Mesenchymal stem cell (in vitro differentiated cells and primary cell): ENCODE measurements around the gene RBFOX1.

Experiments used
- DNase-seq: peaks from one replicate; pipeline ENCODE4 v3.0.0-alpha.2; 2013
- H2AFZ ChIP-seq: one replicate; pipeline ENCODE4 v1.6.1; 2013; ENCODE audit warnings: low read depth, mild to moderate bottlenecking, control low read depth, inconsistent platforms, low read length, moderate library complexity
- H2AK5ac ChIP-seq: 2 replicates; pipeline ENCODE4 v1.6.1; 2013; ENCODE audit warnings: low read length, moderate library complexity, mild to moderate bottlenecking, inconsistent platforms; ENCODE audit not compliant: severe bottlenecking
- H2BK120ac ChIP-seq: one replicate; pipeline ENCODE4 v1.6.1; 2013; ENCODE audit warnings: low read depth, mild to moderate bottlenecking, inconsistent platforms, low read length, moderate library complexity
- H2BK12ac ChIP-seq, 2 experiments: one replicate each; pipeline ENCODE4 v1.6.1; 2013; ENCODE audit warnings: inconsistent platforms in 2 of 2, low read length in 2 of 2, mild to moderate bottlenecking in 2 of 2, moderate library complexity in 2 of 2, control low read depth in 1 of 2
- H2BK15ac ChIP-seq: one replicate; pipeline ENCODE4 v1.6.1; 2013; ENCODE audit warnings: mild to moderate bottlenecking, low read depth, inconsistent platforms; ENCODE audit not compliant: poor library complexity, severe bottlenecking
- H2BK5ac ChIP-seq: 2 replicates; pipeline ENCODE4 v1.6.1; 2013; ENCODE audit warnings: low read depth, mild to moderate bottlenecking, low read length, control low read depth, inconsistent platforms; ENCODE audit not compliant: poor library complexity, severe bottlenecking
- H3K14ac ChIP-seq, 2 experiments: one replicate each; pipeline ENCODE4 v1.6.1; 2013; ENCODE audit warnings: inconsistent platforms in 2 of 2, low read length in 2 of 2, control low read depth in 1 of 2, mild to moderate bottlenecking in 1 of 2, moderate library complexity in 1 of 2
- H3K18ac ChIP-seq, 2 experiments: one replicate each; pipeline ENCODE4 v1.6.1; 2013; ENCODE audit warnings: inconsistent platforms in 2 of 2, low read length in 2 of 2, control low read depth in 1 of 2, low read depth in 1 of 2, mild to moderate bottlenecking in 1 of 2
- H3K23ac ChIP-seq, 2 experiments: one replicate each; pipeline ENCODE4 v1.6.1; 2013; ENCODE audit warnings: inconsistent platforms in 2 of 2, low read length in 2 of 2, mild to moderate bottlenecking in 2 of 2, moderate library complexity in 2 of 2, control low read depth in 1 of 2
- H3K27ac ChIP-seq: 2 replicates; pipeline ENCODE4 v1.5.1; 2013; ENCODE audit warnings: mild to moderate bottlenecking, moderate library complexity, low read length, control low read depth, inconsistent platforms; ENCODE audit not compliant: poor library complexity, severe bottlenecking
- H3K27me3 ChIP-seq, 2 experiments: 2 replicates each; pipeline versions ENCODE4 v1.6.1 to v1.7.0; 2013; ENCODE audit warnings: low read length in 2 of 2, mild to moderate bottlenecking in 2 of 2, moderate library complexity in 2 of 2, control low read depth in 1 of 2, inconsistent platforms in 1 of 2; ENCODE audit not compliant: control insufficient read depth in 1 of 2, insufficient read depth in 1 of 2
- H3K36me3 ChIP-seq, 2 experiments: 2 replicates each; pipeline versions ENCODE4 v1.6.1 to v1.7.0; 2013; ENCODE audit warnings: low read length in 2 of 2, control low read depth in 1 of 2, inconsistent platforms in 1 of 2, low read depth in 1 of 2, mild to moderate bottlenecking in 1 of 2; ENCODE audit not compliant: insufficient read depth in 2 of 2, control insufficient read depth in 1 of 2
- H3K4ac ChIP-seq, 2 experiments: one replicate each; pipeline ENCODE4 v1.6.1; 2013; ENCODE audit warnings: inconsistent platforms in 2 of 2, low read length in 2 of 2, mild to moderate bottlenecking in 2 of 2, moderate library complexity in 2 of 2, control low read depth in 1 of 2, low read depth in 1 of 2
- H3K4me1 ChIP-seq: 2 replicates; pipeline ENCODE4 v1.6.1; 2013; ENCODE audit warnings: low read depth, low read length, control low read depth; ENCODE audit not compliant: control insufficient read depth, insufficient read depth
- H3K4me2 ChIP-seq: 2 replicates; pipeline ENCODE4 v1.6.1; 2013; ENCODE audit warnings: low read length, mild to moderate bottlenecking, inconsistent platforms; ENCODE audit not compliant: poor library complexity, severe bottlenecking
- H3K4me3 ChIP-seq, 2 experiments: 2 replicates each; pipeline versions ENCODE4 v1.5.1 to v1.7.0; 2013; ENCODE audit warnings: low read length in 2 of 2, mild to moderate bottlenecking in 2 of 2, control low read depth in 1 of 2, low read depth in 1 of 2; ENCODE audit not compliant: insufficient read depth in 1 of 2
- H3K79me1 ChIP-seq: replicated peaks from 2 replicates; pipeline ENCODE4 v1.6.1; 2013; ENCODE audit warnings: mild to moderate bottlenecking, control low read depth, low read length, inconsistent platforms; ENCODE audit not compliant: poor library complexity, severe bottlenecking
- H3K9ac ChIP-seq: 2 replicates; pipeline ENCODE4 v1.7.0; 2013; ENCODE audit warnings: mild to moderate bottlenecking, low read length, moderate library complexity
- H3K9me3 ChIP-seq: 2 replicates; pipeline ENCODE4 v1.7.0; 2013; ENCODE audit warnings: mild to moderate bottlenecking, low read length; ENCODE audit not compliant: control insufficient read depth
- H4K8ac ChIP-seq: one replicate; pipeline ENCODE4 v1.6.1; 2013; ENCODE audit warnings: inconsistent platforms, mild to moderate bottlenecking, low read length, moderate library complexity
- H4K91ac ChIP-seq: one replicate; pipeline ENCODE4 v1.6.1; 2013; ENCODE audit warnings: mild to moderate bottlenecking, low read length, inconsistent platforms
- WGBS: methylation state at CpG from one replicate; pipeline ENCODE4 v1.1.7; 2013; ENCODE audit warnings: mixed read lengths; 5-methylcytosine and 5-hydroxymethylcytosine counted together

RBFOX1 gene

DNA sequence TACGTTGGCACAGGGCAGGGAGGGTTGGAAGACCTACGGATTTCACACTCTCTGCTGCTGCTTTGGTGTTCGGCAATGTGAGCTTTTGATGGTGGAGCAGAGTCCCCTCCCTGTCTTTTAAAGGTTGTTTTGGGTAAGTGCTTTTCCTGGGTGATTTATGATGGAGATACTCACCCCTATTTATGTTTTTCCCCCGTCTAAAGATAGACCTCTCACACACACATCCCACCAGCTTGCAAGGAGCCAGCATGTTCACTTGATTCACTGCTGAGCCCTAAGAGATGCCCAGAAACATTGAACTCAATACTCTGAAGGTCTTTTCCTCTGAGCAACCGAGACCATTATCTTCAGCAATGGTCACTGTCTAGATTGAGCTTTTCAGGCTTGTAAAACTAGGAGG is 8.3 kb downstream of the RBFOX1 start:
- no peak for DNase-seq
- H3K4me2 ChIP-seq: no peak overlapping the region
- no peak overlapping the region for H2AFZ ChIP-seq
- H2BK120ac ChIP-seq: no peak overlapping the region
- H3K27ac ChIP-seq: no peak overlapping the region
- H3K18ac ChIP-seq: no peak overlapping the region
- no peaks in the 10 kb centered on the region for H3K4me1 ChIP-seq
- no peak overlapping the region for H3K4ac ChIP-seq
- H2AK5ac ChIP-seq: no peak overlapping the region
- no peak overlapping the region for H3K4me3 ChIP-seq
- H2BK5ac ChIP-seq: no peak overlapping the region
- H3K79me1 ChIP-seq: no peaks in the 10 kb centered on the region
- H3K23ac ChIP-seq: no peak overlapping the region
- no peak overlapping the region for H2BK15ac ChIP-seq
- H3K36me3 ChIP-seq: no peaks in the 10 kb centered on the region
- H2BK12ac ChIP-seq: no peak overlapping the region
- H3K14ac ChIP-seq: no peak overlapping the region
- H3K9ac ChIP-seq: no peak overlapping the region
- no peaks in the 10 kb centered on the region for H3K27me3 ChIP-seq
- no peaks in the 10 kb centered on the region for H3K9me3 ChIP-seq
- WGBS: 43% methylated on average over 2 of the region's 5 CpGs
- no peak overlapping the region for H4K91ac ChIP-seq
- no peak overlapping the region for H4K8ac ChIP-seq

DNA sequence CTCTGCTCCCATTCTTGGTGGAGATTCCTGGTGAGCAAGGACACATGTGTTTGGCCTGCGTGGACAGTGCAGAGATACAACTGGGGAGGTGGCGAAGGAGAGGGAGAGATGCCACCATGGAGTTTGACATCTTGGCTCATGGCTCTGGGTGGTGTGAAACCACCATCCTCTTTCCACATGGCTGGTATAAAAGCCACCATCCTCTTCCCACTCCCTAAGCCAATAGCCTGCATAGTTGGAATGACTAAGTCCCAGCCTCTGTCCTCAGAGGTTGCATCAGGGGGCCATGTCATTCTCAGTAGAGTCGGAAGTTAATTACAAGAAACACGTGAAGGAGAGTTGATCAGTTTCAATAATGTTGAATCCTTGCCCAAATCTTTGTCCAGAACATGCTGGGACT is 10.0 kb downstream of the RBFOX1 start:
- 77% methylated on average over 4 of the region's 4 CpGs for WGBS

DNA sequence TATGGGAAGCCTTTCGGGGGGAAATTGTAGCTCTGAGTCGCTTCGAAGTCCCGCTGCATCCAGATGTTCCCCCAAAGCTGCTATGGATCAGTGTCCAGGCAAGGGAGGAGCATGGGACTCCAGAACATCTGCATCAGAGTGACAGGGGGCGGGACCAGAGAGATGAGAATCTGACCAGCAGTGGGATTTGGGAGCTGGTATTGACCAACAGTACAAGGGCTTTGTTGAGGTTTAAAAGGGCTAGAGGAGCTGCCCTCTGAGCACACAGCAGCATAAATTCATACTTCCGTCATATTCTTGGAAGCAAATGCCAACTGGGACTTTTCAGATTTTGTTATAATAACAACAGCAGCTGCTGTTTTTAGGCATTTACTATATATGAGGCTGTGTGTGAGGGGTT is 10.6 kb downstream of the RBFOX1 start:
- Histone ChIP-seq H3K9me3 (peaks cover 8% of the 10 kb centered on the region), H3K36me3 (no peaks in the 10 kb centered on the region), H4K91ac (no peak overlapping the region), H3K4me3 (no peak overlapping the region), H2BK120ac (no peak overlapping the region), H2AK5ac (no peak overlapping the region), H3K4ac (no peak overlapping the region), H3K27ac (no peak overlapping the region), H2AFZ (no peak overlapping the region), H2BK15ac (no peak overlapping the region), H3K18ac (no peak overlapping the region), H2BK5ac (no peak overlapping the region), H3K4me1 (no peaks in the 10 kb centered on the region), H3K14ac (no peak overlapping the region), H3K79me1 (no peaks in the 10 kb centered on the region), H3K27me3 (no peaks in the 10 kb centered on the region), H4K8ac (no peak overlapping the region), H3K4me2 (no peak overlapping the region), H3K9ac (no peak overlapping the region), H2BK12ac (no peak overlapping the region), H3K23ac (no peak overlapping the region)
- no peak for DNase-seq
- WGBS: 86% methylated on average over 6 of the region's 6 CpGs

More for the DNA sequence above, 10.0 kb downstream of the RBFOX1 start:
- no peak overlapping the region for H3K27ac ChIP-seq
- H3K4me1 ChIP-seq: no peaks in the 10 kb centered on the region
- no peak overlapping the region for H2BK120ac ChIP-seq
- no peak overlapping the region for H2BK12ac ChIP-seq
- no peak overlapping the region for H3K9ac ChIP-seq
- H3K79me1 ChIP-seq: no peaks in the 10 kb centered on the region
- no peak overlapping the region for H3K4me3 ChIP-seq
- no peak overlapping the region for H2BK5ac ChIP-seq
- DNase-seq: no peak
- H3K4ac ChIP-seq: no peak overlapping the region
- no peak overlapping the region for H3K14ac ChIP-seq
- H2AFZ ChIP-seq: no peak overlapping the region
- no peak overlapping the region for H3K23ac ChIP-seq
- no peak overlapping the region for H4K91ac ChIP-seq
- H3K9me3 ChIP-seq: peaks cover 8% of the 10 kb centered on the region
- no peaks in the 10 kb centered on the region for H3K36me3 ChIP-seq
- H3K18ac ChIP-seq: no peak overlapping the region
- H4K8ac ChIP-seq: no peak overlapping the region
- H2BK15ac ChIP-seq: no peak overlapping the region
- H2AK5ac ChIP-seq: no peak overlapping the region
- H3K4me2 ChIP-seq: no peak overlapping the region
- no peaks in the 10 kb centered on the region for H3K27me3 ChIP-seq

DNA sequence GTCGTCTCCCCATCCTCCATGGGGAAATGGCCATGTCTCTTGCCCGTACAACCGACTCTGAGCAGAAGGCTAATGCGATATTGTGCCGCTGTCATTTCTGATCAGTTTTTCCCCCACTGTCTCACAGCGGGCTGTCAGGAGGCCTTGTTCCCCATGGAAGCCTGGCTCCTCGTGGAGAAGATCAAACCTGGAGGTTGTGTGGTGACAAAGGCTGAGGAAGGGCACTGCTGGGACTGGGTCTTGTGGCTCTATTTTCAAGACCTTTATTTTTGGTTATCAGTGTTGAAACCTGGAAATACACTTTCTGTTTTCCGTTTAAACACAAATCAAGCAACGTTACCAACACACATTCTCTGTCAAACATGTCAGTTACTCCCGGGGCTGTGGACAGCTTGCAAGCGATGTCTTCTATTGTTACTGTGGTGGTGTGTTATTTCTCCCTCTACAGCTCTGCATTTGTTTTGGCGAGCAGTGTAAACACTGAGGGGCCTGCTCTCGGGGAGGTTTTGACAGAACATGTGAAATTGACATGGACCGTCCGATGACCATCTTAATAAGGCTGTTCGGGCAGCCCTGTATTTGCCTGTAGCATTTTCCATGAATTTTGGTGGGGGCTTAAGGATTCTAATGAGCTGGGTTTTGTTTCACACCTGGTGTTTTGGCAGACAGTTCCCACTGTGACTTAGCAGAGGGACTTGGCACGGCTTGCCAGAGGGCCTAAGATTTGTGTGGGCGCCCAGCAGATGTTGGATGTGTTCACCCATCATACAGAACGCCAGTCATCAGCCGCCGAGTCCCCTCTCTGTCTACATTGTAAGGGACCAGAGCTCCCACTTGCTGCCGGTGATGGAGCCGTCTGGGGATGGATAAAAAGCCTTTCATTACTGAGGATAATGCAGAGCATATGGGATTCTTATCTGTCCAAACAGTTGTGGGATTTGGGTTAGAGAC is 12.5 kb downstream of the RBFOX1 start:
- no peak overlapping the region for H2AK5ac ChIP-seq
- 84% methylated on average over 21 of the region's 23 CpGs for WGBS

More for the DNA sequence above, 12.5 kb downstream of the RBFOX1 start:
- no peak overlapping the region for H2BK12ac ChIP-seq
- no peaks in the 10 kb centered on the region for H3K36me3 ChIP-seq
- H3K27me3 ChIP-seq: no peaks in the 10 kb centered on the region
- no peak overlapping the region for H2BK5ac ChIP-seq
- no peak overlapping the region for H3K27ac ChIP-seq
- no peak overlapping the region for H4K8ac ChIP-seq
- no peak overlapping the region for H3K18ac ChIP-seq
- no peaks in the 10 kb centered on the region for H3K79me1 ChIP-seq
- no peak overlapping the region for H3K4me2 ChIP-seq
- no peak overlapping the region for H3K14ac ChIP-seq
- no peak overlapping the region for H4K91ac ChIP-seq
- no peak overlapping the region for H3K4me3 ChIP-seq
- no peak overlapping the region for H2BK15ac ChIP-seq
- H3K23ac ChIP-seq: no peak overlapping the region
- peaks cover 8% of the 10 kb centered on the region for H3K9me3 ChIP-seq
- no peak overlapping the region for H3K4ac ChIP-seq
- H3K4me1 ChIP-seq: no peaks in the 10 kb centered on the region
- no peak for DNase-seq
- H2BK120ac ChIP-seq: no peak overlapping the region
- no peak overlapping the region for H2AFZ ChIP-seq
- no peak overlapping the region for H3K9ac ChIP-seq
